Measurements from ENCODE around the gene METTL26.
A peak's percentile ranks its signal among the peaks of the same experiment; 100 is the strongest.

The METTL26 gene

GRCh38 chr16:648781-649589 is 12.9 kb upstream of the METTL26 start, which contains the start of gene WDR90:
TSS of gene WDR90 (plus strand) at chr16:649365. CDS start at chr16:649417, 52 bp downstream.
- peak within 1 kb of the TSS; percentile 81 for H2AFZ ChIP-seq (ENCODE audit: low read length)

GRCh38 chr16:648071-648780 is 12.1 kb upstream of the METTL26 start:
- Histone ChIP-seq H3K4me3 (ENCODE audit: low read length) (peak overlapping the region; percentile 89), H3K36me3 (replicated peaks; ENCODE audit: insufficient read depth, low read length) (no peaks in the 10 kb centered on the region), H3F3A (ENCODE audit: insufficient read depth, low read length) (peaks cover 22% of the 10 kb centered on the region), H3K79me2 (ENCODE audit: low read length) (peaks cover 70% of the 10 kb centered on the region), H2AFZ (ENCODE audit: low read length) (peak overlapping the region; percentile 81; the same call in 1 of the 2 replicates), H3K4me2 (ENCODE audit: low read depth, low read length) (peak overlapping the region; percentile 99), H3K9ac (ENCODE audit: low read length) (peak overlapping the region; percentile 97), H3K27me3 (replicated peaks; ENCODE audit: insufficient read depth, low read length) (no peaks in the 10 kb centered on the region), H3K27ac (ENCODE audit: low read length) (peak overlapping the region; percentile 83), H4K20me1 (ENCODE audit: insufficient read depth, low read length) (no peaks in the 10 kb centered on the region), H3K9me3 (replicated peaks; ENCODE audit: insufficient read depth, low read length) (no peaks in the 10 kb centered on the region), H3K4me1 (ENCODE audit: low read length) (peaks cover 4% of the 10 kb centered on the region; the same call in 1 of the 2 replicates), H3K9me2 (replicated peaks; ENCODE audit: insufficient read depth, low read length) (no peaks in the 10 kb centered on the region)
- peak; percentile 81 for DNase-seq
- TF ChIP-seq CTCF (IDR thresholded peaks at IDR 0.05; ENCODE audit: low read length) (peak; percentile 74), EZH2 (optimal IDR thresholded peaks at IDR 0.05; ENCODE audit: low read depth, low read length) (no peak)

More at GRCh38 chr16:648781-649589, 12.9 kb upstream of the METTL26 start, which contains the start of gene WDR90:
- no peaks in the 10 kb centered on the region for H3K36me3 ChIP-seq (replicated peaks; ENCODE audit: insufficient read depth, low read length)
- H3K9me3 ChIP-seq (replicated peaks; ENCODE audit: insufficient read depth, low read length) = no peaks in the 10 kb centered on the region
- H3K4me3 ChIP-seq (ENCODE audit: low read length) = peak within 1 kb of the TSS; percentile 89
- peaks cover 4% of the 10 kb centered on the region; the same call in 1 of the 2 replicates for H3K4me1 ChIP-seq (ENCODE audit: low read length)
- TF ChIP-seq CTCF (IDR thresholded peaks at IDR 0.05; ENCODE audit: low read length) (no peak), EZH2 (optimal IDR thresholded peaks at IDR 0.05; ENCODE audit: low read depth, low read length) (no peak), EZH2phosphoT487 (IDR thresholded peaks at IDR 0.05; ENCODE audit: low read length) (no peak)
- peak within 1 kb of the TSS; percentile 99 for H3K4me2 ChIP-seq (ENCODE audit: low read depth, low read length)
- no peaks in the 10 kb centered on the region for H3K9me2 ChIP-seq (replicated peaks; ENCODE audit: insufficient read depth, low read length)
- DNase-seq = peak; percentile 97
- H4K20me1 ChIP-seq (ENCODE audit: insufficient read depth, low read length) = no peaks in the 10 kb centered on the region
- peaks cover 63% of the 10 kb centered on the region for H3K79me2 ChIP-seq (ENCODE audit: low read length)
- peak within 1 kb of the TSS; percentile 97 for H3K9ac ChIP-seq (ENCODE audit: low read length)
- H3K27ac ChIP-seq (ENCODE audit: low read length) = peak within 1 kb of the TSS; percentile 83
- no peaks in the 10 kb centered on the region for H3K27me3 ChIP-seq (replicated peaks; ENCODE audit: insufficient read depth, low read length)
- H3F3A ChIP-seq (ENCODE audit: insufficient read depth, low read length) = peaks cover 22% of the 10 kb centered on the region

GRCh38 chr16:647173-647902 is 11.2 kb upstream of the METTL26 start:
- Histone ChIP-seq H3K9me2 (replicated peaks; ENCODE audit: insufficient read depth, low read length) (no peaks in the 10 kb centered on the region), H3K9me3 (replicated peaks; ENCODE audit: insufficient read depth, low read length) (no peaks in the 10 kb centered on the region), H3K27ac (ENCODE audit: low read length) (peak overlapping the region; percentile 83; the same call in 1 of the 2 replicates), H2AFZ (ENCODE audit: low read length) (no peak overlapping the region), H3K36me3 (replicated peaks; ENCODE audit: insufficient read depth, low read length) (no peaks in the 10 kb centered on the region), H3K4me1 (ENCODE audit: low read length) (peaks cover 7% of the 10 kb centered on the region; the same call in 1 of the 2 replicates), H4K20me1 (ENCODE audit: insufficient read depth, low read length) (no peaks in the 10 kb centered on the region), H3K4me2 (ENCODE audit: low read depth, low read length) (peak overlapping the region; percentile 99), H3K9ac (ENCODE audit: low read length) (peak overlapping the region; percentile 97; the same call in 1 of the 2 replicates), H3F3A (ENCODE audit: insufficient read depth, low read length) (peaks cover 28% of the 10 kb centered on the region), H3K4me3 (ENCODE audit: low read length) (peak overlapping the region; percentile 22; the same call in 1 of the 2 replicates), H3K79me2 (ENCODE audit: low read length) (peaks cover 79% of the 10 kb centered on the region), H3K27me3 (replicated peaks; ENCODE audit: insufficient read depth, low read length) (no peaks in the 10 kb centered on the region)
- no peak for TF ChIP-seq EZH2 (optimal IDR thresholded peaks at IDR 0.05; ENCODE audit: low read depth, low read length)
- no peak for TF ChIP-seq CTCF (IDR thresholded peaks at IDR 0.05; ENCODE audit: low read length)
- no peak for TF ChIP-seq EZH2phosphoT487 (IDR thresholded peaks at IDR 0.05; ENCODE audit: low read length)
- DNase-seq = no peak

Measured in MM.1S (cell line).